Measurements from ENCODE around the gene POLD3. TPM values are rescaled to one million over a fixed set of nuclear protein-coding genes. Genes with fewer than 3 reads are reported as not detected.

POLD3 gene
- total and polyA plus RNA-seq, 10 of the 15 experiments (the other 5 are each of a cell fraction or from before 2014, with no cell fraction given) = 23.8 to 63.7 (median 38.7) TPM

DNA sequence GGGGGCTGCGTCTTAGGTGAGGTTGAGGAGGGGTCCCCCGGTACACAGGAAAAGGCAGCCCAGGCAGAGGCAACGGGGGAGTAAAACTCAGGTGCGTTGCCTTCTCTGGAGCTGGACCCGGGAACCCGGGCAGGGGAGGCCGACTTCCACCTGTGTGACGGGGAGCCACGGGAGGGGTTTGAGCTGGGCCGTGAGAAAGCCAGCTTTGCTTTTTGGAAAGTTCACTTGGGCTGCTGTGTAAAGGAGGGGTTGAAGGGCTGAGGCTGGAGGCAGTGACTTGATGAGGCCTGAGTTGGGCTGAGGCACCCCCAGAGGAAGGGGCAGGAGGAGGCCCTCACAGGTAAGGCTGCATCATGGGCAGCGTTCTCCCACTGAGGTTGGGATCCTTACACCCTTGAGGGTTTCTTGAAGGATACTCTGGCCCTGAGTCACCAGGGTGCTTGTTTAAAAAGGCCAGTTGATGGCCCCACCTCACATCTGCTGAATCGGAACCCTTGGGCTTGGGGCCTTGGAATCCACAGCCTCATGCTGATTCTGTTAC, 91.6 kb downstream of the POLD3 start:
- Histone ChIP-seq H3K9me3 (replicated peaks; ENCODE audit: control insufficient read depth, insufficient read depth, low read length) (no peaks in the 10 kb centered on the region; the same call in 2 of the 3 replicates), H3K36me3 (ENCODE audit: control insufficient read depth in 2 of 2, insufficient read depth in 2 of 2, low read length in 1 of 2) (no peaks in the 10 kb centered on the region), H3K4me2 (ENCODE audit: control insufficient read depth, insufficient read depth) (no peak overlapping the region), H3K4me3 (no peak overlapping the region), H3K4me1 (ENCODE audit: control insufficient read depth, insufficient read depth, low read length) (no peaks in the 10 kb centered on the region), H4K20me1 (ENCODE audit: control insufficient read depth, insufficient read depth) (no peaks in the 10 kb centered on the region), H3K9ac (ENCODE audit: control insufficient read depth, insufficient read depth, low read length) (no peak overlapping the region), H3K27ac (ENCODE audit: control insufficient read depth, insufficient read depth) (no peak overlapping the region), H3K27me3 (replicated peaks in 1 of 2; ENCODE audit: control insufficient read depth in 2 of 2, insufficient read depth in 2 of 2, low read length in 1 of 2) (peaks cover 0 to 2% of the 10 kb centered on the region in 2 experiments; a peak in 1 of 4 replicates), H3K79me2 (ENCODE audit: control insufficient read depth, insufficient read depth, low read length) (no peaks in the 10 kb centered on the region), H2AFZ (ENCODE audit: control insufficient read depth, low read depth, low read length) (no peak overlapping the region)
- TF ChIP-seq ZZZ3 (IDR thresholded peaks at IDR 0.05; ENCODE audit: control insufficient read depth, insufficient read length, low read depth) (no peak), CBX3 (IDR thresholded peaks at IDR 0.05; ENCODE audit: borderline replicate concordance, low read depth) (no peak), PAX5 (IDR thresholded peaks at IDR 0.05; ENCODE audit: borderline replicate concordance, low read depth, low read length) (no peak), FOXM1 (IDR thresholded peaks at IDR 0.05; ENCODE audit: low read depth, low read length) (no peak), RELA (IDR thresholded peaks at IDR 0.05; ENCODE audit: borderline replicate concordance, partially characterized antibody) (no peak), ZSCAN29 (IDR thresholded peaks at IDR 0.05) (no peak), POU2F2 (IDR thresholded peaks at IDR 0.05; ENCODE audit: borderline replicate concordance, low read depth, low read length) (no peak), EGR1 (IDR thresholded peaks at IDR 0.05; ENCODE audit: borderline replicate concordance in 1 of 2, low read depth in 2 of 2, low read length in 2 of 2) (no peak), POLR2AphosphoS2 (IDR thresholded peaks at IDR 0.05; ENCODE audit: low read depth, low read length) (no peak), LARP7 (IDR thresholded peaks at IDR 0.05) (no peak)
- TF ChIP-seq, protein P1, sequence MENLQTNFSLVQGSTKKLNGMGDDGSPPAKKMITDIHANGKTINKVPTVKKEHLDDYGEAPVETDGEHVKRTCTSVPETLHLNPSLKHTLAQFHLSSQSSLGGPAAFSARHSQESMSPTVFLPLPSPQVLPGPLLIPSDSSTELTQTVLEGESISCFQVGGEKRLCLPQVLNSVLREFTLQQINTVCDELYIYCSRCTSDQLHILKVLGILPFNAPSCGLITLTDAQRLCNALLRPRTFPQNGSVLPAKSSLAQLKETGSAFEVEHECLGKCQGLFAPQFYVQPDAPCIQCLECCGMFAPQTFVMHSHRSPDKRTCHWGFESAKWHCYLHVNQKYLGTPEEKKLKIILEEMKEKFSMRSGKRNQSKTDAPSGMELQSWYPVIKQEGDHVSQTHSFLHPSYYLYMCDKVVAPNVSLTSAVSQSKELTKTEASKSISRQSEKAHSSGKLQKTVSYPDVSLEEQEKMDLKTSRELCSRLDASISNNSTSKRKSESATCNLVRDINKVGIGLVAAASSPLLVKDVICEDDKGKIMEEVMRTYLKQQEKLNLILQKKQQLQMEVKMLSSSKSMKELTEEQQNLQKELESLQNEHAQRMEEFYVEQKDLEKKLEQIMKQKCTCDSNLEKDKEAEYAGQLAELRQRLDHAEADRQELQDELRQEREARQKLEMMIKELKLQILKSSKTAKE (IDR thresholded peaks at IDR 0.05; ENCODE audit: low read depth, poor library complexity, severe bottlenecking) = no peak
- TF ChIP-seq, protein P2, sequence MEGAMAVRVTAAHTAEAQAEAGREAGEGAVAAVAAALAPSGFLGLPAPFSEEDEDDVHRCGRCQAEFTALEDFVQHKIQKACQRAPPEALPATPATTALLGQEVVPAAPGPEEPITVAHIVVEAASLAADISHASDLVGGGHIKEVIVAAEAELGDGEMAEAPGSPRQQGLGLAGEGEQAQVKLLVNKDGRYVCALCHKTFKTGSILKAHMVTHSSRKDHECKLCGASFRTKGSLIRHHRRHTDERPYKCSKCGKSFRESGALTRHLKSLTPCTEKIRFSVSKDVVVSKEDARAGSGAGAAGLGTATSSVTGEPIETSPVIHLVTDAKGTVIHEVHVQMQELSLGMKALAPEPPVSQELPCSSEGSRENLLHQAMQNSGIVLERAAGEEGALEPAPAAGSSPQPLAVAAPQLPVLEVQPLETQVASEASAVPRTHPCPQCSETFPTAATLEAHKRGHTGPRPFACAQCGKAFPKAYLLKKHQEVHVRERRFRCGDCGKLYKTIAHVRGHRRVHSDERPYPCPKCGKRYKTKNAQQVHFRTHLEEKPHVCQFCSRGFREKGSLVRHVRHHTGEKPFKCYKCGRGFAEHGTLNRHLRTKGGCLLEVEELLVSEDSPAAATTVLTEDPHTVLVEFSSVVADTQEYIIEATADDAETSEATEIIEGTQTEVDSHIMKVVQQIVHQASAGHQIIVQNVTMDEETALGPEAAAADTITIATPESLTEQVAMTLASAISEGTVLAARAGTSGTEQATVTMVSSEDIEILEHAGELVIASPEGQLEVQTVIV (IDR thresholded peaks at IDR 0.05; ENCODE audit: borderline replicate concordance, partially characterized antibody) = no peak
- TF ChIP-seq, protein P3, sequence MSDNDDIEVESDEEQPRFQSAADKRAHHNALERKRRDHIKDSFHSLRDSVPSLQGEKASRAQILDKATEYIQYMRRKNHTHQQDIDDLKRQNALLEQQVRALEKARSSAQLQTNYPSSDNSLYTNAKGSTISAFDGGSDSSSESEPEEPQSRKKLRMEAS (IDR thresholded peaks at IDR 0.05; ENCODE audit: low read depth, low read length) = no peak
- TF ChIP-seq, protein P4, sequence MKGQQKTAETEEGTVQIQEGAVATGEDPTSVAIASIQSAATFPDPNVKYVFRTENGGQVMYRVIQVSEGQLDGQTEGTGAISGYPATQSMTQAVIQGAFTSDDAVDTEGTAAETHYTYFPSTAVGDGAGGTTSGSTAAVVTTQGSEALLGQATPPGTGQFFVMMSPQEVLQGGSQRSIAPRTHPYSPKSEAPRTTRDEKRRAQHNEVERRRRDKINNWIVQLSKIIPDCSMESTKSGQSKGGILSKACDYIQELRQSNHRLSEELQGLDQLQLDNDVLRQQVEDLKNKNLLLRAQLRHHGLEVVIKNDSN (IDR thresholded peaks at IDR 0.05; ENCODE audit: borderline replicate concordance, extremely low read length, insufficient read depth, low read depth, low read length) = no peak
- ATAC-seq = no peak
- ChIA-PET RAD21 (ENCODE audit: unreplicated experiment) (no interaction called here), POLR2A (no interaction called here), SMC1A (ENCODE audit: uncharacterized antibody, unreplicated experiment) (no interaction called here), CTCF (no interaction called here)
- BruUV-seq (replicated peaks) = no TSS peak
- in situ Hi-C loops (cut with MboI) = no loop called here
- DNase-seq (ENCODE audit: low read depth, low spot score) = no peak
- 71% methylated on average over 12 of the region's 12 CpGs for WGBS (ENCODE audit: insufficient coverage, insufficient replicate concordance, low lambda C conversion rate, missing lambda C conversion rate)
- no peak for FAIRE-seq
- intact Hi-C loops (cut with micrococcal nuclease; ENCODE audit: unreplicated experiment) = no loop called here
